COLO829 (cell line): ENCODE data around the gene PPA2.

Source experiments
- DNase-seq: peaks from one replicate; pipeline ENCODE4 v3.0.0; 2012; ENCODE audit warnings: low spot score

Gene PPA2

DNA sequence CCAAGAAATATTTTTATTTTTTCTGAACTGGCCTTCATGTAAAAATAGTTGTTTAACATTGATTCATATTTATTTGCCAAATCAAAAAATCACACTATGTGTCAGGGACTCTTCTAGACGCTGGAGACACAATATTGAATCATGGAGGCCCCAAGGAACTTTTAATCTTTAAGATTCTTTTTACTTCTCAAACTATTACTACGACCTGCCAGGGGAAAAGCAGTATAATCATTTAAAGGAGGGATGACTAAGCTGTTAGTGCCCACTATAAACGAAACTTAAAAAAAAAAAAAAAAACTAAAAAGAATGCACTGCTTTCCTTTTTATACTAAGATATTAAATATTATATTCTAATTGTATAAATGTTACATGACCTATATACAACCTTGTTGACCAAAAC is 84.7 kb downstream of the PPA2 start:
- DNase-seq: no peak

DNA sequence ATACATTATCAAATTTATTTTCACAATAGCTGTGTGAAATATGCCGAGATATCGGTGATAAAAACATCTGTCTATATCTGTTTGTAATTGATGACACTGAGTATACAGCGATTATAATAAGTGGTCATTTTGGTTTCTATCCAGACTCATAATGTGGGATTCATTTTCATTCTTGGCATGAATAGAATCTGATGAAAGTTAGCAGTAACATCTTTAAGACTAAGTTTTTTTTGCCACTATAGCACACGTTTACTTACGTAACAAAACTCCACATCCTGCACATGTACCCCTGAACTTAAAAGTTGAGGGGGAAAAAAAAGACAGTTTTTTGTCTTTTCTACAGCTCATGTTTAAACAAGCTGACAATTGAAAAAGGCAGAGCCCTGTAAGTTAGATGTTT is 86.4 kb downstream of the PPA2 start:
- no peak for DNase-seq

DNA sequence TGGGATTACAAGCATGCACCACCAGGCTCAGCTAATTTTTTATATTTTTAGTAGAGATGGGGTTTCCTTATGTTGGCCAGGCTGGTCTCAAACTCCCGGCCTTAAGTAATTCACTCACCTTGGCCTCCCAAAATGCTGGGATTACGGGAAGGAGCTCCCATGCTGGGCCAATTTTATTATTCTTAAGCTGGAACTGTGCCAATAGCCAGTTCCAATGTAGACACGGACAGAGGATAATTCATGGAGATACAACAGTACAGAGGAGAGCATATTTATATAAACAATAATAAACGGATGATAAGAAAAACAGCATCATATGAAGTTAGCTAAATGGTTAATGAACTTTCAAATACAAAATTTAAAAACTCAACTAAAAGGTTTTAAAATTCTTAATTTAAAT is 87.8 kb downstream of the PPA2 start:
- no peak for DNase-seq

DNA sequence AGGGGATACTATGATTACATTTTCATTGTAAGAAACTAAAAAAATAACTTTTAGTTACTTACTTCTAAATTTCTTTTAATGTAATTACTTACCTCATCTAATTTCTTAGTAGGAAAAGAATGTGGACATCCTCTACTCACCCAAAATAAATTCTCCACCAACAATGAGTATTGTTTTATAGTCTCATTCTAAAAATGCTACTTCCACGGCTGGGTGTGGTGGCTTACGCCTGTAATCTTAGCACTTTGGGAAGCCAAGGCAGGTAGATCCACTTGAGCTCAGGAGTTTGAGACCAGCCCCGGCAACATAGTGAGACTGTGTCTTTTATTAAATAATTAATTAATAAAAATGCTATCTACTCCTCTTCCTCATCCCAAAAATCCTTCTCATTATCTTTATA is 99.8 kb downstream of the PPA2 start:
- no peak for DNase-seq

DNA sequence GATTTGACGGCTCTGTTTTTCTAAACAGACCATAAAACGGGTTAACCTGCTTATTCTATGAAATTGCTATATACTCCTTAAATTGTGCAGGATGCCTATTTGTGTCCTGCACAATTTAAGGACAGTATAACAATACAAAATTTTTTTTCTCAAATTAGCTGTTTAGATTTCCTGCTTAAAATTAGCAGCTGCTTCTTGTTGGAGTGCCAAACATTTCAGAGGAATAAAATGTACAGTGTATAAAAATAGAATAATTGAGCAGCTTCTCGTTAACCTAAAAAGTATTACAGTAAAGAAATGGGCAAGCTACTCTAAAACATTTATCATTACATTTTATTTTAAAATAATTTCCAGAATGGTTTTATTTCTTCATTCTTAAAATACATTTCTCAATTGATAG is 100.5 kb downstream of the PPA2 start:
- no peak for DNase-seq

DNA sequence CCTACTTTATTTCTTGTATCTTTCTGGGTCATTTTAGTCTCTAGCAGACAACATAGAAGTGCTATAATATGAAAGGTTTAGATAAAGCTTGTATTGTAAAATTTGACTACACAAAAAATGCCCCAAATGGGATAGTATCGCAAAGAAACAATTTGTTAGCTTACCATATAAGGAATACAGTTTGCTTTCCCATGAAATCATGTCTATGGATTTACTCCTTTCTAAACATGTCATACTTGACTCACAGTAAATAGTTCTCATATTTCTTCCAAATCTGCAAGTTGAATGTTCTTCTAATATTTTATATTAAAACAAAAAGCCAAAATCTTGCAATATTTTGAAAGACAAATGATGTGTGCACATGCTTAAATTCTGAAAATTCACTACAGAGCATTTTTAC is 103.9 kb downstream of the PPA2 start:
- DNase-seq: no peak

DNA sequence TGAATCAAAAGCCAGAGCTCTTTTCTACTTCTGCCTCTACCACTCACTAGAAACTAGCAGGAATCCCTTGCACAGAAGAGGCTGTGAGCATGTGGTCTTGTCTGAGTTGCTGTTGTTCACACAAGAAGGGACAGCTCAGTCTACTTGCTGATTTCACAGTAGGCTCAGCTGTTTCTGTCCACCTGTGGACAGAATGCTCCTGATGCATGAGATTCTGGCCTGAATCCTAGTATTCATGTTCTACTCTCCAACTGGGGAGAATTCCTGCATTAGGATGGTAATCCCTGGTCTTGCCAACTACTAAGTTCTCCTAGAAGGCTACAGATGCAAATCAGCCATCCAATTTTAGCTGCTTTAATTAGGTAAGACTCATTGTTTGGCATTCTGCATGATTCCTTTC is 112.8 kb downstream of the PPA2 start:
- DNase-seq: no peak

DNA sequence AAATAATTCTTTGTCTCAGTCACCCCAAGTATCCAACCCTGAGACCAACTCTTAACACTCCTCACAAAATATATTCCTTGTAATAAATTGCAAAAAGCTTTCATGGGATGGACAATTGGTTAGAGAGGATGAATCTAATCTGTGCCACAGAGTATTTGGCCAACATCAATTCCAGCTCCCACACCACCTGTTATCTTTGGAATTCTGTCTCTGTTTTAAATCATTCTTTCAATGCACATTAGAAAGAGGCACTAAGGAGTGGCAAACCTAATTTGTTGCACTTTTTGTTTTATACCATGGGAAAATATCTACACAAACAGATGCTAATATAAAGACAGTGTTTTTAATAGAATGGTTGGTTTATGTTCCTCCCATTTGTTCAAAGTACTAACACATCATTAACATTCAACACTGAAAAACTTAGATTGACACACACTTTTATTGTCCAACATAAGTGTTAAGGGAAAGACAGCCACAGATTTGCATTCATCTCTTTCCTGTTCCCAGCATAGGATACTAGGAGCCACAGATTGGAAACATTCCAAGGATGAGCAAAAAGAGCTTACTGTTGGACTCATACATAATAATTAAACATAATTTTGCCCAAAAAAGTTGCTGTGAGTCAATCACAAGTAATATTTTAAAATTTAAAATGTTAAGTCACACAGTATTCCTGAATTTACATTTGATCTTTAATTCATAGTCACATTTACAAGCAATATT is 116.4 kb downstream of the PPA2 start:
- peak; percentile 28 for DNase-seq

DNA sequence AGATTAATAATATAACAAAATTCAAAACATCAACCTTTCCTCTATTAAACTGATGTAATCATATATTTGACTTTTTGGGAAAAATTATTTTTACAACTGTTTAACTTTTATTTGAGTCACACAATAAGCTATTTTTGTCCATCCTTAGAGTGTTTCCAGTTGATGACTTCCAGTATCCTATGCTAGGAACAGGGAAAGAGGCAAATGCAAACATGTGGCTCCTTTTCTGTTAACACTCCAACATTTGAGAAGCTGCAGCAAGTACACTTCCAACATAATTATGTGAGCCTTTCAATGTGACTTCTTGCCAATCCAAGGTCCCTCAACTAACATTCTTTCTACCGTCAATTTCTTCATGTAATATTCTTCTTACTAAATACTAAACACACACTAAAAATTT is 117.7 kb downstream of the PPA2 start:
- DNase-seq: no peak

DNA sequence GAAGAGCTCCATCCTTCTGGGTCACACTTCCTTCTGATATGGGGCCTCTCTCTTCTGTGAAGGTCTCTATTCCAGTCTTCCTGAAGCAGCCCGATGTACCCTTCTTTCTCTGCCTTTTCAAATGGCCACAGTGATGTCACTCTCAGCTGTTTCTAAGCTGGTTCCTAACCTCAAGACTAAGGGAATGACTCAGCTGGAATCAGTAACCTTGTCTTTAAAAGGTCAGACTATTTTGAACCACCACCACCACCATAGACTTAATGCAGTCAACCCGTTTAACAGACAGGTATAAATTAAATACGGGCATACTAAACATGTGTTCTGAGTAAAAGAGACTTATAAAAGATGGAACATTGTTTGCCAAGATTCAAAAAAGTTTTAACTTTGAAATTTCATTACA is 121.0 kb downstream of the PPA2 start:
- DNase-seq: no peak

DNA sequence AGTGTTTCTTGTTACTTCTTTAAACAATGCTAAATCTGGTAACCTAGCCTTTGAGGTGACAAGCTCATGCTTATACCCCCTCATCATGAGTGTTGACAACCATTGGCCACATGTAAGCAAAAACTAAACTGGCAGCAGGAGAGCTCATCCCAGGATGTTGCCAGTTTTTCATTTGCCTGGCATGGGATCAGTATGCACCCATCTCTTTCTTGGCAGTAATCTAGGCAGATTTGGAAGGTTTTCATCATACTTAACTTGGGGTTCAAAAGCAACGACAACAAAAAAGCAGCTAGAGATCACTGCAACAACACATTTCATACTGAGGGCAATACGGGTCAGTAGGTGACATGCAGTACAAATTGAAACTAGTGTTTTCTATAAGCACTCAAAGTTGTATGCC is 122.0 kb downstream of the PPA2 start:
- DNase-seq: no peak

DNA sequence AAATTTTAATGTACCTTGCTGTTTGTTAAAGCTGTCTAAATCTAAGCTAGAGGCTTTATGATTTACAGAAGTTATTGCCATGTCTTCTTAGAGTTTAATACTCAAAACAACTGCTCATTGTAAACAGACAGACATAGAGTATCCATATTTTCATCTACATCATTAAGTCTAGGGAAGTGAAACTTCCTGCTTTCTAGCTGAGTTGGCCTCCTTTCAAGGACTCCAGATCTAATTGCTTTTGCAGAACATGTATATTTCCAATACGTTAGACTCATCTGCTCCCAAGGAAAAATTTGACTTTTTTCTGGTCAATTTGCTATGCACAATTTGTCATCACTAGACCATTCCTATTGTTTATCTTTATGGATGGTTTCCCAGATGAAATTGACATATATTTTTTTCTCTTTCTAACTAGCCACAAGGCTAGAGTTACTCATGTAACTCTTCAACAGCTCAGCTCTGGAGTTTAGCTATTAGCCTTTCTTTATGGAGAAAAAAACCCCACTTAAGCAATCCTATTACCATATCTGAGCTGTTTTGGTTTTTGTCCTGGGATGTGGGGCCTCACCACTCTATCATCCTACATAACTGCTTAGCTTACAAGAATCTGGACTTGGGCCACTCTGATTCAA is 122.9 kb downstream of the PPA2 start:
- no peak for DNase-seq

DNA sequence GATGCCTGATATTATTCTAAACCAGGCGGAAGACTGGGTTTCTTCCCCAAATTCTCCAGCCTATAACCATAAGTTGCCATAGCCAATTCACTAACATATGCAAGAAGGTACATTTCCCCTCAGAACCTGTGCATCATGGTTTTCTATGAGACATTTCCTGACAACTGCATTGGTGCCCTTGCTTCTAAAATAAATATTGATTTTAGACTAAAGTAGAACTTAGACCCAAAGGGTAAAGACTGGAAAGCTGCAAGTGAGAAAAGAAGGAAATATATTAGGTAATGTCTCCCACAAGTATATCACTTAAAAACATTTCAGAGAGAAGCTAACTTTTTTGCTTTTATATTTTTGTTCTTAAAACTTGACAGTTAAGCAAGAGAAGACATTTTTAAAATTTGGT is 125.1 kb downstream of the PPA2 start:
- no peak for DNase-seq

DNA sequence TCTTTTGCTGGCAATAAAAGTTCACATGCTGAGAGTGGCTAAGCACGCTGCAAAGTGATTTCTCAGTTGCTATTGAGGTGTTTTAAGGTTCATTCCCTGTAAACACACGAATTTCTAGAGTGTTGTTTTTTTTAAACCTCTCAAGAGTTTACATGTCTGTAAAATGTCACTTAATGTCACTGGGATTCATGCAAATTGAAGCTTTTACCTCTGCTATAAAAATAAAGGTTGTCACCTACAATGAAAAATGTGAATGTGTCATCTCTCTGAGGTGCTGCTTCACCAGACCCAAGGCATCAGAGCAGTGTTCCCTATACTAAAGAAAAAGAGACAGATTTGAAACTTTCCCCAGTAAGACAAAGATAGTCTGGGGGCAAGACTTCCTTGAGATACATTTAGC is 127.0 kb downstream of the PPA2 start:
- no peak for DNase-seq

DNA sequence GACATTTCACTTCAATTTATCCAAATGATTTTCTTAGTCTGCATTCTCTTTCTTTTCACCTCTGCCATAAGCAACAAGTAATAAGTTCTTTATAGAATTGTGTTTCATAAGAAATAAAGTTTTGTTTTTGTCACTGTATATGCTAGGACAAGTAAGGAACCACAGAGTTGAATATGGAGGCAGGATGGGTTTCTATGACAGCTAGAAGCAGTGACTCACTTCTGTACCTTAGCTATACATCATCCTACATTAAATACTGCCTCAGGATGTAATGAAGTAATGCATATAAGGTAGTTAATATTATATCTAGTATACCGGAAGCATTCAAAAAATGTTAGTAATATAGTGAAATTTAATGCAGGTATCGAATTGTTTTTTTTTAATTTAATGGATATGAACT is 128.0 kb downstream of the PPA2 start:
- no peak for DNase-seq

DNA sequence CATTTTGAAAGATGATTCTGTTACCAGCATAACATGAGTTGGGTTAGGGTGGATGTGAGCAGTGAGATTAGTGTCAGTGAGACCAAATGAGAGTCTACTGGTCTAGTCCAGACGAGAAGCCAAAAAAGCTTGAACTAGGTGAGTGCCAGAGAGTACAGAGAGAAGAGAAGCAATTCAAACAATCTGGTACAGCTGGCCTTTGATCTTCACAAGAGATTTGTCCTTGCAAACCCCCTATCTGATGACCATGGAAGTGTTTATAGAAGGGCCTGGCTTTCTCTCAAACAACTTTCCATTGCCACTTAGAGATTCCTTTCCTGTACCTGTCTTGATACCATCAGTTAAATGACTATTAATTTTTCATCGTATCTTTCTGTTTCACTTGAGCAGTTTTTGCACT is 128.5 kb downstream of the PPA2 start:
- DNase-seq: no peak

DNA sequence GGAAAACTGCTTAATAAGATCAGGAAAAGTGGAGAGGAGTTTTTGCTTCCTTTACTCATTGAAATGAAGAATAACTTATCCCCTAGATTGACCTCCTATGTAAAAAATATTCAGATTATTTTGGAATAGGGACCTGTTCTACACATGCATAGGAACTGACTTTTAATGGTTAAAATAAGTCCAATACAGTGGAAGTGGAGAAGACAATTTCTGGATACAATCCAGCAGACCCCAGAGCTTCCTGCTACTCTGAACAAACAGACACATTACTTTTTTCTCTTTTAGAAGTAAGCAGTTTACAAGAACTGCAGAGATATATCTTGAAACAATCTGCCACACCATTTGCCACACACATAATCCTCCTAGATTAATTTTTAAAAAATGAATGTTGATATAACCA is 129.7 kb downstream of the PPA2 start:
- no peak for DNase-seq

DNA sequence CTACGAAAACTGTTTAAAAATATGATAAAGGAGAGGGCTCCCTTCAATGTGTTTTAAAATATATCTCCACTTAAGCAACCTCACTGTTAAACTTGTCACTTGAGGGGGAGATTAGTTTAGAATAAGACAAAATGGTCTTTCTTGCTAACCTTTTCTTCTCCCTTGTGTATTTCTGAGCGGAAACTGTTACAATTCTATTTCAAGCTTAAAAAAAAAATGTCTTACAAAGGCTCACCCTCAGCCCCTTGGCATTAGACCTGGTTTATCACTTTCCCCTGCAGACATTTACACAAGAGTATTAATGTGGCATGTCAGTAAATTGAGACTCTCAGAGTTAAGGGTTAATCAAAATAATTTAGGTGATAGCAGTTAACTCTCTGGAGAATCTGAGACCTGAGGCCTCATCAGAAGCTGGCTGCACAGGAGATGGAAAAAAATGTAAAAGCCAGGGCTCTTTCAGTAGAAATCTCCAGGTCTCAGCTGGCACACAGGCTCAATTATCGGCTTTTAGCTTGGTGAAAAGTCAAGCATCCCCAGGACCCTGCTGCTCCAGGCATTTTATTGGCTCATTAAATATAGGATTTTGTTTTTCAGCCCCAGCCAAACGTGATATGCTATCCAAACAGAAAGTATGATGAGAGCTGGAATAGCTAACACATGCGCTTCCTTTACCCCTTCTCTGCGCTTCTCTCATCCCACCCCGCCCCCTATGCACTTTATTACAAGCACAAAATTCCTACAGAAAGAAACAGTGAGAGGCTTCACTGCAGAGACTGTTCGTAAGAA is 130.5 kb downstream of the PPA2 start:
- no peak for DNase-seq

DNA sequence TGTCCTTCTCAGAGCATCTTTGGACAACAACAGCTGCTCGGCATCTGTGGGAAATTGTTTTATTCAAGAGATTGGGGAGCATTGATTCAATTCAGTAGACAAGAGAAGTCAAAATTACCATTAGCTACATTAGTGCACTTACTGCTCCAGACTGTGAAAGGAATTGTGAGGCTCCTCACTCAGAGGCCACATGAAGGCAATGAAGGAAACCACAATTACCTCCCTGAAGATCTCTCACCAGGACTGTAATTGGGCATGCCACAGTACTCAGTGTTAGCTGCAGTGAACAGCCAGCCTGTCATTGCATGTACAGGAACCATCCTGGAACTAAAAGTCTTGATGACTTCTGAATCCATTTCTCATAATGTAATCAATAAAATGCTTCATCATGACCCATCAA is 144.8 kb downstream of the PPA2 start:
- no peak for DNase-seq

DNA sequence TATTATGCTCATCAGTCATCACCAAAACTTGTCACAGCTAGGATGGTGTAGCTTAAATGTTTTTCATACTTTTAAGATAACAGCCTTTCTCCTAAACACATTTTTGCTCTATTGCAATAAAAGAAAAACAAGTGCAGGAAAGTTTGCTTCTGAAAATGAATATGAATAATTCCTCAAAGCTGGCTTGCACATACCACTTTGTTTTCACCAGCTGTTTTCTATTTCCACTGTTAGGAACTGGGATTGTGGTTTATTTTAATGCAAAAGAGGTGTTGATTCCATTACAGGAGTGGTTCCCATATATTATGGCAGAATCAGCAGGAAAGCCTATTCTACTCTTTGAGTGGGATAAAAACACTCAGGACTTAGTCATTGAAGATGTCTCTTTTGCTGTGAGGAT is 145.9 kb downstream of the PPA2 start:
- no peak for DNase-seq

DNA sequence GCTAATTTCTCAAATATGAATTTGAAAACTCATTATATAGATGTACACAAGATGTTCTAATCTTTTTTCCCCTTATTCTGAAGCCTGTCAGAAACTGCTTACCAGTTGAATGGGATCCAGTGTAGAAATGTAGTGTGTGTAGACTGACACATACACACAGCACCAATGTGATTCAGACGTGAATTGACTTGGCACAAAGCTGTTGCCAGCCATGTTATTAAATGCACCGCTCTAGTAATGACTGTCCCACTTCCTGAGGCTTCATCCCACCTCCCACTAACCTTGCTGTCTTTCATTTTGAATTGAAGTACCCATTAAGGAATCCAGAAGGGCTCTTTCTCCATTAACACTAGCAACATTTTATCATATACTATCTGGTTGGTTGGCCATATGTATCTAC is 146.6 kb downstream of the PPA2 start:
- no peak for DNase-seq
